GM21526 (cell line): ENCODE measurements around the gene RND2.
"Not testable (repeated sequence)": the region's sequence is repeated elsewhere in the genome, so short reads cannot be mapped to it uniquely, and the experiment has no call there.

Source experiments
- ATAC-seq: cut with Tn5 transposase; IDR thresholded peaks from one replicate; pipeline ENCODE4 v1.9.1; 2021; ENCODE audit warnings: moderate library complexity; ENCODE audit not compliant: unreplicated experiment, low FRiP score

RND2 gene

DNA sequence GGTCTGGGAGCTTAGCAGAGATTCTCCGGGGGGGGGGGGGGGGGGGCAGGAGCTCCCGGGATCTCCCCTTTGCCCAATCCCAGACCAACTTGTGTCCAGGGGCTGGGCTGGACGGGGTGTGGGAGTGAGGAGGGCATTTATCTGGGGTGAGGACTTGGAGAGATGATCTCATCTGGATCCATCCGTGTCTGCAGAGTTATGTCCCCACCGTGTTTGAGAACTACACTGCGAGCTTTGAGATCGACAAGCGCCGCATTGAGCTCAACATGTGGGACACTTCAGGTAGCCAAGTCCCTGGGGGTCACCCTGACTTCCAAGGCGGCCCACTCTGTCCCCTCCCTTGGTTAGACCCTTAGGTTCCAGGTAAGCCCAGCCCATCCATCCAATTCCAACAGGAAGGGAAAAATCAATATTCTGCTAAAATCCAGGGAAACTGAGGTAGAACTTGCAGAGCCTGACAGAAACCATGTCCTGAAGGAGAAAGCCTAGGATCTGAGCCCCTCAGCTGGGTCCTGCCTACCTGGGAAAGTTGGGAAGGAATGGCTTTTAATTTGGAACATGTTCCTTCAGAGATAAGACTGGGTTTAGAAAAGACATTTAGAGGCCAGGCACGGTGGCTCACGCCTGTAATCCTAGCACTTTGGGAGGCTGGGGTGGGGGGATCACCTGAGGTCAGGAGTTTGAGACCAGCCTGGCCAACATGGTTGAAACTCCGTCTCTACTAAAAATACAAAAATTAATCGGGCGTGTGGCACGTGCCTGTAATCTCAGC, 921 bp downstream of the RND2 start:
- no peak for ATAC-seq

DNA sequence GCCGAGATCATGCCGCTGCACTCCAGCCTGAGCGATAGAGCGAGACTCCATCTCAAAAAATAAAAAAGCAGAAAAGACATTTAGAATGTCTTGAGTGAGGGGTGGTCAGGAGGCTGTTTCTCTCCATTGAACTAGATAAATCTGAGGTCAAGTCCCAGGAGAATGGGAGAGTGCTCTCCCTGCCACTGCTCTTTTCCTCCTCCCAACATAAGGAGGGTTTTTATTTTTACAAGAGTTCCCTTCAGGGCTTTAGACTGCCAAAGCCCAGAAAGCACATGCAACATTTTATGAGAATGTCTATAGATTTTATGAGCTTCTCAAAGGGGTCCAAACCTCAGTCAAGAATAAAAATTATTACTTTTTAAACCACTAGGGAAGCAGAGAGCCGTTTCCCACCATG, 1.6 kb downstream of the RND2 start:
- no peak for ATAC-seq

DNA sequence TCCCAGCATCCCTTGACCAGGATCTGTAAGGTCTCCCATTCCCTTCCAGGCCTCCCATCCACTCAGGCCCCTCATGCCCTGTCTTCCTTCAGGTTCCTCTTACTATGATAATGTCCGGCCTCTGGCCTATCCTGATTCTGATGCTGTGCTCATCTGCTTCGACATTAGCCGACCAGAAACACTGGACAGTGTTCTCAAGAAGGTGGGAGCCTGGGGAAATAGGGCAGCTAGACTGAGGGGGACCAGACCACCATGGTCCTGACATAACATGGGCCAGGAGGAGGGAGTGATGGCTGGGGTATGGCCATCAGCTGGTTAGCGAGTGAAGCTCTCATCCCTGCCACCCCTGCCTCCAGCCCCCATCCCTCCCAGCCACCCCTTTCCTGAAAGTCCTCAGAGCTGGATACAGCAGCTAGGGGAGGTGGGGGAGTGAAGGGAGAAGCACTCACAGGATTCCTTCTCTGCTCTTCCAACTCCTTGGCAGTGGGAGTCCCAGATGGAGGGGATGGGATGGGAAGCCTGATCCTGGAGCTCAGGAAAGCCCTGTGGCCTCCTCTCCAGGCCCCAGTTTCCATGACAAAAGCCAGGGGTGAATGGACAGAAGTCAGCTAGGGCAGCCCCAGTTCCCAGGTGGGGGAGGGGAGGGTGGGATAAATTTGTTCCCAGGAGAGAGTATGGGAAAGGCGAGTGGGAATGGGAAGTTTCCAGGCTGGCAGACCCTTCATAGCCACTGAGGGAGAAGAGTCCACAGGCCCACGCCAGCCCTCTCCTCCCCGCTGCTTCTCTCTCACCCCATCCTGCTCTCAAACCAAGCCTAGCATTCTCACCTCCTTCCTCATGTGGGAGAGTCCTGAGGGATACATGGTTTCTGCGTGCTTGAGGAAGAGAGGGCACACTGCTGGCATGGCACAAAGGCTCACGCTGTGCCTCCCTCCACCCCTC, 2.3 kb downstream of the RND2 start:
- ATAC-seq: no peak

DNA sequence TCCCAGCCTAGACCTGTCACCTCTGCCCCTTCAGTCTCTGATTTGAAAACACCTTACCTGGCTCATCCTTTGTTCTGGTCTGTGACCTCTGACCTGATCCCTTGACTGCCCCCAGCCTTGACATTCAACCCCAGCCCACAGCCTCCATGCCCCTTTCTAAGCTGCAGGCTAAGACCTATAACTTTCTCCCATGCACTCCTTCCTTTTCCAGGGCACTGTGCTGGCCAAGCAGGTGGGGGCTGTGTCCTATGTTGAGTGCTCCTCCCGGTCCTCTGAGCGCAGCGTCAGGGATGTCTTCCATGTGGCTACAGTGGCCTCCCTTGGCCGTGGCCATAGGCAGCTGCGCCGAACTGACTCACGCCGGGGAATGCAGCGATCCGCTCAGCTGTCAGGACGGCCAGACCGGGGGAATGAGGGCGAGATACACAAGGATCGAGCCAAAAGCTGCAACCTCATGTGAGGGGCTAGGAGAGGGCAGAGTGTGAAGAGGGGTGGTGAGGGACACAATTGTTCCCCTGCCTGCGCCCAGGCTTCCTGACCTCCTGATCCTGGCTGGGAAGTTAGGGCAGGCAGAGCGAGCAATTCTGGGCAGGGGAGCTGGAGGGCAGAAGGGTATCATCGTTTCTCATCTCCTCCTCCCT, 3.3 kb downstream of the RND2 start:
- ATAC-seq: no peak

DNA sequence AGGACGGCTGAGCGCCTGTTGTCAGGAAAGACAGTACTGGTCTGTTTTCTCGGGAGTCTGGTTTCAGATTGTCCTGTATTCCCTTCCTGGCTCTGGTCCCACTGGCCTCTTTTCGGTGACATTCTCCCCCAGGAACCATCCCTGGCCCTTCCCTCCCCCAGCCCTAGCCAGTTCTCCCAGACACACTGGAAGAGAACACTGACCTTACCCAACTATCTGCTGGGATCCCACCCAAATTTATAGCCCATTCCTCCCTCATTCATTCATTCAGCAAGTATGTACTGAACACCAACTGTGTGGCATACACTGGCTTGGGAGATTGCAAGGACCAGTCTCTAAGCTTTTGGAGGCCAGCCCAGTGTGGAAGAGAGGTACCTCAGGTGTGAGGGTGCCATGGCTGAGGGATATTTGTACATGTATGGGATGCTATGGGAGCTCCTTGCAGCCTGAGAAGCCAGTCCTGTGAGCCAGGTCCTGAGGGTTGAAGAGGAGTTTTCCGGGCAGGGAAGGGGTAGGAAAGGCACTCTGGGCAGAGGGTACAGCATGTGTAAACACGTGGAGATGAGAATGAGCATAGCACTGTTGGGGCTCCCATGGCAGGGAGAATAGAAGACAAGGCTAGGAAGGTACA, 5.2 kb downstream of the RND2 start:
- no peak for ATAC-seq

DNA sequence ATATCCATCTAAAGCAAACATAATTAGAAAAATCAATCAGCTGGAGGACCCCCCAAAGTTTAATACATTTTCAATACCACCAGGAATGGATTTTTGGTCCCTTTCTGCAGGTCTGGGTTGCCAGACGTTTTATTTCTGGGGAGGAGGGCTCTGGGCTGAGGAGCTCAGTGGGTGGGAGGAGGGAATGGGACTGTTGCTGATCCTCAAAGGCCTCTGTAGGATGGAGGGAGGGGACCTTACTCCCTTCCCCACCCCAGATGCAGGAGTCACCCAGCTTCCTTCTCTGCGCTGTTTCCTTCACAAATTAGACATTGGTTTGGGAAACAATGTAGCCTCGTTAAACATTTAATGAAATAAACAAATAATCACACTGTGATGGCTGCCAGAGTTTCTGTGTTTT, 6.6 kb downstream of the RND2 start:
- no peak for ATAC-seq

DNA sequence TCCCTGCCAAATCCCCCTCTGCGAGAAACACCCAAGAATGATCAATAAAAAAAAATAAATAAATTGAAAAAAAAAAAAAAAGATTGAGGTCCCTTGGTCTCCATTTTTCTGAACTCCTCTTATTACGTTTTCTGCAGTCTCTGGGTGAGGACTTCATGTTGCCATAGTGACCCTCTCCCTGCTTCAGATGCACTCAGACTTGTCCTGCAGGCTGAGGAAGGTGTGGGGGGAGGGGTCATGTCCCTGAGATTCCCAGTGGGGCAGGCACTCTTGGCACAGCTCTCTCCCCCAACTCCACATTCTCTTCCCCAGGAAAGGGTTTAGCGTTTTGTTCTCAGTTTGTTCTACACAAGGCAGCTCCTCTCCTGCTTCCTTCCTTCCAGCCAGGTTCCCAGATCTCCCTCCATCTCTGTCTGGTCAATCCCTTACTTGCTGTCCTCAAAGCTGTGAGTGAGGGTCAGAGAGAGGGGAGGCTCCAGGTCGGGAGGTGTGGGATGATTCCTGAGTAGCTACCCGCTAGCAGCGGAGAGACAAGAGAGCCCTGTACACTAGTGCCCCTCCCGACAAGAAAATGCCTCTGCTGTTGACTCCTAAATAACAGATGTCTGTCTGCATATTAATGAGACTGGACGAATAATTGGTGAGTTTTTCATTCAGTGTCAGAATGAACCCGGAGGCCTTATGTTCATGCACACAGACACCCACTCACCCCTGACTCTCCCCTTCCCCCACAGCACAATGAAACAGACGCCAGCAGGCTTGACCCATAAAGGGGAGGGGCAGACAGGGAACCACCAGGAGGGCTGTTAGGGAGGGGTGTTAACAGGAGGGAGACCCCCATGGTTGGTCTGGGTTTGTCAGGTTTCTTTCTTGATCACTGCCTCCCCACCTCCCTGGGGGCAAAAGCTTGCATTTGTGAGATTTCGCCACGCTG, 9.2 kb downstream of the RND2 start:
- no peak for ATAC-seq

DNA sequence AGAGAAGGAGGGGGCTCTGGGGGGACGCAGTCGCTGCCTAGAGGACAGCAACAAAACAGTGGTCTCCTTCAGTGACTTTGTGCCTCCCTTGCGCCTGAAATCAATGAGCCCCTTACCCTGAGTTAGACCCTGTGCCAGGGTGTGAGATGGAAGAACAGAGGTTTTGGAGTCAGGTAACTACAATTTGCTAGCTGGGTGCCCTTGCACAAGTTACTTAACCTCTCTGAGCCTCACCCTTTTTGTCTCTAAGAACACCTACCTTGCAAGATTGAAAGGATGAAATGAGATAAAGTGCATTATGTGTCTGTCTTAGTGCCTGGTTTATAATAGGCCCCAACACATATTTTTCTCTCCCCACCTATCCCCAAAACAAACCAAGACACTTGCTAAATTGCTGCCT, 9.9 kb downstream of the RND2 start:
- no peak for ATAC-seq

DNA sequence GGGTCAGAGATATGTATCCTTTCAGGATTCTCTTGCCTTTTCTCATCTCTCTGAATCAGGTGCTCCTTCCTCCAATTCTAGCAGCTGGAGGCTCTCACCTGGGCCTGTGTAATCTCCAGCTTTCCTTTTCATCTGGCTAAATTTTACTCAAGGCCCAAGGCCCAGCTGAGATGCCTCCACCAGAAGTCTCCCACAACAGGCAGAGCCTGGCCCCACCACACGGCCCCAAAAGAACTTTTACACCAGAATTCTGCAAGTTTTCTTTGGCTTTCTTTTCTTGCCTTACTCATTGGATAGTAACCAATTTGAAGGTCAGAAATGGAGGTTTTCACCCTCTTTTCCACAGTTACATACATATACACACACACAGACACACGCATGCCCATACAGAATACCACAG, 14.6 kb downstream of the RND2 start:
- ATAC-seq: no peak

DNA sequence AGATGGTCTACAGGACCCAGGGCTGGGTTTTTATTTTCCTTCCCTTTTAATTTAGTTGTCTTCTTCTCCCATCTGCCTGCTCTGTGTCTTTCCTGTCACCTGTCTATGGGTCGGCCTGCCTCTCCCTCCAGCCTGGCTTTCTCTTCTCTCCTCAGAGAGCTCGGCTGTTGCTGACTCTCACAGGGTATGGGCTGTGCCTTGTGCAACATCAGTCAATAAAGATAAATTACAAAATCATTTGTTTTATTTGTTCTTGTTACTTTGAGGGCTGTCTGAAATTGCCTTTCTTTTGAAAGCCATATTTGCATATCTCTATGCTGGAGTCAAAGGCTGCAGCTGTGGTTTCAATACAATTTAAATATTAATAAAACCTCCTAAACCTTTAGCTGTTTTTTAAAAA, 15.6 kb downstream of the RND2 start:
- no peak for ATAC-seq

DNA sequence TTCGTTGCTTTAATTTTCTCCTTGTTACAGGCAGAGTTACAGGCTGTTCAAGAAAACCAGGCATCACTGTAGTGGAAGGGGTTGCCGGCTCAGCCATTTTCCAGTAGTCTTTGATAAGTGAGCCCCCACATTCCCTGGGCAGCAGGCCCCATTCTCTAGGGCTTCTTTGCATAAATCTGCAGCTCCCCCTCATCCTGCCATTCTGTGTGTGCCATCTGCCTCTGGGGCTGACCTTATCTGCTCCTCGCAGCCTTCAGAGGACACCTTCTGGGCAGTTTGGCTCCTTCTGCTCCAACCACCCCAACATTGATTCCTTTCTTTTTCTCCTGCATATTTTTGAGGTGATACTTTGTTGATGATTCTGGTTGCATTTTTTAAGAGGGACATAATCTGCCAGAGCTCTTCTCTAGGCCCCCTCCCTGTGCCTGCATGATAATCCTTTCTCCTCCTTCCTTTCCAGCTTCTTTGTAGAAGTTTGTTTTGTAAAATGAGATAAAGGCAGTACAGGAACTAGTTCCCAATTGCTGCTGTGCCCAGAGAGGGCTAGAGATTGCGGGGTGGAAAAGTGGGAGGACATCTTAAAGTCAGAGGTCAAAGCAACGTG, 17.1 kb downstream of the RND2 start:
- no peak for ATAC-seq

DNA sequence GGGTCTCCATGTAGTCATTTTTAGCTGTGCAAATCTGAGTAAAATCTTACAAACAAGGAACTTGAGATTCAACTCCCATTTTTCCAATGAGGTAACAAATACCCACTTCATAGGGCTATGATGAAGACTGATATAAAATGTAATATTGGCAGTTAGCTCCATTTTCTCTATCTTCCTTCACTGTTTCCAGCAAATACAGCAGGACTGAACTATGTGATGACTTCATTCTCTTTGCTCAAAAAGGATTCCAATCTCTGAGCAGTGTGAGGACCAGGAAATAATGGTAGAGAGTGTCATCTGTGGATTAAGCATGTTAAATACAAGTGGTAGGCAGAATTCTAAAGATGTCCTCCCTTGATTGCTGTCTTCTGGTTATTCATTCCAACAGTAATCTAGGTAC, 18.3 kb downstream of the RND2 start:
- no peak for ATAC-seq

DNA sequence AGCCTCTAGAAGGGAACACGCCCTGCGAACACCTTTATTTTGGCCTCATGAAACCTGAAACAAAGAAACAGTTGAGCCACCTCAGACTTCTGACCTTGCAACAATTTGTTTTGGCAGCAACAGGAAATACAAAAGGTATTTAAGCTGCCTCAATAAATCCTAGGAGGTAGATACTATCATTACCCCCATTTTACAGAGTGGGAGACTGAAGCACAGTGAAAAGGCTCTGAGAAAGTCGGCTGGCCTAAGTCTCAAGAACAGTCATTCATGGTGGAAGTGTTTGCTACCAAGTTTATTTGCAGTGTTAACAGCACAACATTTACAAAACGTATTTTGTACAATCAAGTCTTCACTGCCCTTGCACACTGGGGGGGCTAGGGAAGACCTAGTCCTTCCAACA, 19.0 kb downstream of the RND2 start:
- no peak for ATAC-seq

DNA sequence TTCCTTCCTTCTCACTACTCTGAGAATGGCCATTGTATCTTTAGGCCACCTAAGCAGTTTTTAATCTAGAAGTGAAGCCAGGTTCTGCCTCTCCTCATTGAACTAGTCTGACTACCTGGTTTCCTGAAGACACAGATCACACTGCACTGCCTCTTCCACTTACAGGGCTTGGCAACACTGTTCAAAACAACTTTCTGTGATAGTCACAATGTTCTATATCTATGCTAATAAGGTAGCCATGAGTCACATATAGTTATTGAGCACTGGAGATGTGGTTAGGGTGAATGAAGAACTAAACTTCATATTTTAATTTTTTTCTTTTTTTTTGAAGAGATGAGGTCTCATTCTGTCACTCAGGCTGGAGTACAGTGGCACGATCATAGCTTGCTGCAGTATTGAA, 26.9 kb downstream of the RND2 start:
- ATAC-seq: no peak

DNA sequence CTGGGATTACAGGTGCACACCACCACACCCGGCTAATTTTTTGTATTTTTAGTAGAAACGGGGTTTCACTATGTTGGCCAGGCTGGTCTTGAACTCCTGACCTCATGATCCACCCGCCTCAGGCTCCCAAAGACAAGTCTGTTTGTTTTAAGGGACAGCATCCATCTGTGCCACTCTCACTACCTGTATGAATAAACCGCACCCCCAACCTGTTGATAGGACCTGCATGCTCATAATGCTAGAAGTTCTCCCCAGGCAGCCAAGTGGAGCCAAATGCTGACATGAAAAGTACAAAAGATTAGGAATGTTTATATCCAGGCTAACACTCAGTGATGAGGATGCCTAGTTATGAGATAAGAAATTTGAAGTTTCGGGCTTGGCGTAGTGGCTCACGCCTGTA, 28.0 kb downstream of the RND2 start:
- ATAC-seq: not testable (repeated sequence)

DNA sequence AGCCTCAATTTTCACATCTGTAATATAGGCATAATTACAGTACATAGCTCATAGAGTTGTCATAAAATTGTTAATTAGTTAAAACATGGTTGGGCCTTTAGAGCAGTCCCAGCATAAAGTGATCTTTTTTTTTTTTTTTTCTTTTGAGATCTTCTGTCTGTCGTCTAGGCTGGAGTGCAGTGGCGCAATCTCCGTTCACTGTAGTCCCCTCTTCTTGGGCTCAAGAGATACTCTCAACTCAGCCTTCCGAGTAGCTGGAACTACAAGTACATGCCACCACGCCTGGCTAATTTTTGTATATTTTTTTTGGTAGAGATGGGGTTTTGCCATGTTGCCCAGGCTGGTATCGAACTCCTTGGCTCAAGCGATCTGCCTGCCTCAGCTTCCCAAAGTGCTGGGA, 31.0 kb downstream of the RND2 start:
- no peak for ATAC-seq

DNA sequence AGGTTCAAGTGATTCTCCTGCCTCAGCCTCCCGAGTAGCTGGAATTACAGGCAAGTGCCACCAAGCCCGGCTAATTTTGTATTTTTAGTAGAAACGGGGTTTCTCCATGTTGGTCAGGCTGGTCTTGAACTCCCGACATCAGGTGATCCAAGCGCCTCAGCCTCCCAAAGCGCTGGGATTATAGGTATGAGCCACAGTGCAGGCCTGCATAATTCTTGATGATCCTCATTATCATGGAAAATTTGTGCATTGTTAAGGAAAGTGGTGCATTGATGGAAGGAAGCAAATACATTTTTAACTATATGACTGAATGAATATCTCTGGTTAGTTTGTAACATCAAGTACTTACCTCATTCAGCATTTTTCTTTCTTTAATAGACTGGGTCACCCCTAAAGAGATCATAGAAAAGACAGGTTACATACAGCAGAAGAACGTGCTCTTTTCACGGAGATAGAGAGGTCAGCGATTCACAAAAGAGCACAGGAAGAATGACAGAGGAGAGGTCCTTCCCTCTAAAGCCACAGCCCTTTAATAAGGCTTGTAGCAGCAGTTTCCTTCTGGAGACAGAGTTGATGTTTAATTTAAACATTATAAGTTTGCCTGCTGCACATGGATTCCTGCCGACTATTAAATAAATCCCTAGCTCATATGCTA, 38.1 kb downstream of the RND2 start:
- no peak for ATAC-seq

DNA sequence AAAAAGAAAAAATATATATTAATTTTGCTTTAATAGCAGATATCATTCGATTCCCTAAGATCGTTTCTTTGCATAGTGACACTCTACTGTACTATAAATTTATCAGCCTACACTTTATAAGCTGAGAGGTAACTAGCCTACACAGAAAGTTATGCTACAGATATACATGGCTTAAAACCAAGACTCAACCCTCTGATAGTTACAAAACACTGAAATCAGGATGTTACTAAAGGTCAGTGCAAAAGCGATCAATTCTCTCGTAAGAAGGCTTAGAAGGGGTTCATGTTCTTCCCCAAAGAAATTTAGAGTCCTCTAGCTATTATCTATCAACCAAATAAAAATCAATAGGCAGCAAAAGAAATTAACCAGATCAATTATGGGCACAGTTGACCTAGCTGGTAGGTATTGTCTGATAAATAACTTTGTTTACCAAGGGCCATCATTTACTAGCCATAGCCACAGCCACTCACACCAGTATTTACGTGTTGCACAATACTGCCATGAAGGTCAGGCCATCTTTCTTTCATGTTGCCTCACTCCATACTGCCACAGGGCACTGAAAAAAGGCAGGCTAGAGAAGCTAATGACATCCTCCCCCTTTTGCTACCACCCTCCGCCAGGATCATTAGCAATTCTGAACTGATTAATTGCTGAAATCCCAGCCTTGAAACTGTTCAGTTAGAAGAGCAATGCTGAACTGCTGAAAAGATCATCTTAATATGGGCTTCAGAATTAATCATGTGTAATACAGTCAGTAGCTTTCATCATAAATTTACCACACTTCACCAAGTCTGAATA, 43.7 kb downstream of the RND2 start:
- no peak for ATAC-seq
